HEK293 (cell line): ENCODE measurements around the gene MTCH2.

ENCODE experiments used
- CTCF ChIA-PET: fragments of 350-600 bp; formaldehyde crosslinking; extraction: SDS; loops from one replicate; lab custom pipeline; 2021; ENCODE audit warnings: antibody characterized with exemption; lab: Yijun Ruan, JAX
- POLR2A ChIA-PET: fragments of 300-600 bp; formaldehyde crosslinking; extraction: SDS; loops from one replicate; lab custom pipeline; 2020; ENCODE audit warnings: antibody characterized with exemption, inconsistent platforms; lab: Yijun Ruan, JAX
- H3K27ac ChIP-seq: fragments of 200-500 bp; sonication (Bioruptor generic); 2 replicates; pipeline ENCODE4 v1.5.1; 2014; ENCODE audit warnings: low read depth, low read length, control low read depth, inconsistent platforms; ENCODE audit errors: extremely low read depth
- H3K36me3 ChIP-seq, 2 experiments: fragments of 200-500 bp in 1 of 2; sonication (Bioruptor generic) in 1 of 2; 1 replicate in 1 of 2; 2 replicates in 1 of 2; pipeline ENCODE4 v1.5.1; 2014 to 2017; ENCODE audit warnings: inconsistent platforms in 2 of 2, low read length in 2 of 2; ENCODE audit not compliant: control insufficient read depth in 2 of 2, insufficient read depth in 1 of 2
- H3K4me1 ChIP-seq: fragments of 200-500 bp; sonication (Bioruptor generic); 2 replicates; pipeline ENCODE4 v1.5.1; 2014; ENCODE audit warnings: mild to moderate bottlenecking, low read length, inconsistent platforms; ENCODE audit not compliant: control insufficient read depth, insufficient read depth
- H3K4me3 ChIP-seq: 2 replicates; pipeline ENCODE4 v1.5.1; 2011; ENCODE audit warnings: low read depth, mild to moderate bottlenecking, control low read depth, low read length, moderate library complexity
- H3K9me3 ChIP-seq: fragments of 200-500 bp; sonication (Bioruptor generic); 2 replicates; pipeline ENCODE4 v1.5.1; 2014; ENCODE audit warnings: low read depth, low read length, inconsistent platforms; ENCODE audit not compliant: control insufficient read depth, insufficient read depth
- GLI2 ChIP-seq: fragments of 450-650 bp; formaldehyde crosslinking; IDR thresholded peaks from 2 replicates; pipeline ENCODE4; 2017; ENCODE audit warnings: missing biosample characterization, missing genetic modification characterization, low read depth, borderline replicate concordance
- HOXC10 ChIP-seq: sonication (generic); formaldehyde crosslinking; IDR thresholded peaks from 2 replicates; pipeline ENCODE4 v1.8.1; 2023; ENCODE audit warnings: mild to moderate bottlenecking, missing genetic modification reagents
- KLF10 ChIP-seq: fragments of 450-650 bp; IDR thresholded peaks from 2 replicates; pipeline ENCODE4 v1.5.1; 2018; ENCODE audit warnings: missing biosample characterization, mild to moderate bottlenecking, missing genetic modification characterization
- SCRT1 ChIP-seq: fragments of 450-650 bp; formaldehyde crosslinking; IDR thresholded peaks from 2 replicates; pipeline ENCODE4 v1.5.1; 2016; ENCODE audit warnings: missing biosample characterization, missing genetic modification characterization, borderline replicate concordance
- TCF7L2 ChIP-seq: IDR thresholded peaks from 2 replicates; pipeline ENCODE4 v1.6.1; 2011; ENCODE audit warnings: low read depth, mild to moderate bottlenecking, inconsistent platforms, low read length, moderate library complexity, borderline replicate concordance
- TRIM28 ChIP-seq: IDR thresholded peaks from 2 replicates; pipeline ENCODE4 v1.6.1; 2011; ENCODE audit warnings: low read length, control low read depth, borderline replicate concordance
- ZIC2 ChIP-seq: fragments of 450-650 bp; formaldehyde crosslinking; IDR thresholded peaks from 2 replicates; pipeline ENCODE4 v1.5.1; 2016; ENCODE audit warnings: missing biosample characterization, missing genetic modification characterization
- ZNF155 ChIP-seq: fragments of 450-650 bp; formaldehyde crosslinking; IDR thresholded peaks from 2 replicates; pipeline ENCODE4 v1.5.1; 2016; ENCODE audit warnings: missing biosample characterization, missing genetic modification characterization
- ZNF16 ChIP-seq: fragments of 450-650 bp; formaldehyde crosslinking; IDR thresholded peaks from 2 replicates; pipeline ENCODE4 v1.5.1; 2016; ENCODE audit warnings: low read depth, missing biosample characterization, missing genetic modification characterization
- ZNF19 ChIP-seq: fragments of 450-650 bp; formaldehyde crosslinking; IDR thresholded peaks from 2 replicates; pipeline ENCODE4; 2016; ENCODE audit warnings: missing biosample characterization, missing genetic modification characterization, low read depth
- ZNF211 ChIP-seq: fragments of 450-650 bp; formaldehyde crosslinking; IDR thresholded peaks from 2 replicates; pipeline ENCODE4 v1.5.1; 2016; ENCODE audit warnings: low read depth, missing biosample characterization, missing genetic modification characterization
- ZNF354C ChIP-seq: fragments of 450-650 bp; formaldehyde crosslinking; IDR thresholded peaks from 2 replicates; pipeline ENCODE4 v1.5.1; 2016; ENCODE audit warnings: missing biosample characterization, missing genetic modification characterization, low read depth, borderline replicate concordance
- ZNF426 ChIP-seq: fragments of 450-650 bp; formaldehyde crosslinking; IDR thresholded peaks from 2 replicates; pipeline ENCODE4 v1.5.1; 2017; ENCODE audit warnings: missing biosample characterization, missing genetic modification characterization, mild to moderate bottlenecking, inconsistent platforms, moderate library complexity
- ZNF48 ChIP-seq: fragments of 450-650 bp; formaldehyde crosslinking; IDR thresholded peaks from 2 replicates; pipeline ENCODE4 v1.5.1; 2016; ENCODE audit warnings: missing biosample characterization, missing genetic modification characterization
- ZNF514 ChIP-seq: fragments of 450-650 bp; formaldehyde crosslinking; IDR thresholded peaks from 2 replicates; pipeline ENCODE4 v1.5.1; 2016; ENCODE audit warnings: missing biosample characterization, missing genetic modification characterization
- ZNF670 ChIP-seq: fragments of 450-650 bp; formaldehyde crosslinking; IDR thresholded peaks from 2 replicates; pipeline ENCODE4 v1.5.1; 2016; ENCODE audit warnings: missing biosample characterization, missing genetic modification characterization, low read depth
- ZNF677 ChIP-seq: fragments of 450-650 bp; IDR thresholded peaks from 2 replicates; pipeline ENCODE4 v1.5.0; 2018; ENCODE audit warnings: missing biosample characterization, mild to moderate bottlenecking, missing genetic modification characterization, moderate library complexity
- ZNF791 ChIP-seq: fragments of 450-650 bp; formaldehyde crosslinking; IDR thresholded peaks from 2 replicates; pipeline ENCODE4 v1.5.1; 2016; ENCODE audit warnings: missing biosample characterization, missing genetic modification characterization
- ZSCAN16 ChIP-seq: fragments of 450-650 bp; formaldehyde crosslinking; IDR thresholded peaks from 2 replicates; pipeline ENCODE4 v1.5.1; 2016; ENCODE audit warnings: missing biosample characterization, missing genetic modification characterization
- TF ChIP-seq, protein P1 (sequence below): fragments of 450-650 bp; formaldehyde crosslinking; IDR thresholded peaks from 2 replicates; pipeline ENCODE4 v1.5.1; 2016; ENCODE audit warnings: missing biosample characterization, missing genetic modification characterization
- TF ChIP-seq, protein P2 (sequence below): fragments of 450-650 bp; formaldehyde crosslinking; IDR thresholded peaks from 2 replicates; pipeline ENCODE4 v1.5.1; 2016; ENCODE audit warnings: missing biosample characterization, missing genetic modification characterization
- TF ChIP-seq, protein P3 (sequence below): fragments of 450-650 bp; formaldehyde crosslinking; IDR thresholded peaks from 2 replicates; pipeline ENCODE4 v1.5.1; 2016; ENCODE audit warnings: missing biosample characterization, missing genetic modification characterization

The MTCH2 gene

DNA sequence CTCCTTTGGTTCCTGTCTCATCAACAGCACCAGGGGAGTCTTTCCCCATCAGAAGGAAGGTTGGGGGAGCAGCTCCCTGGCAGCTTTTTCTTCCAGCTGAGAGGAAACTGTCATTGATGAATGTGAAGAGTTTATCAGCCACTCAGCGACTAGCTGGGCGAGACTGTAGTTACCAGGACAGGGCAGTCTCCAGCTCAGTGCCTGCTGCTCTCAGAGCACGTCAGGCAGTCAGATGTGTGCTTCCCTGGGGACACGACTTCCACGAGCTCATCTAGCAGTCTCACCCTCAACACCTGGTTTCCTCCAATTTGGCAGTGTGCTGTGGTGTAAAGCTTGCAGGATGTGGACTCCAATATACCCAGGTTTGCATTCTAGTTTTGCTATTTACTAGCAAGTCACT lies 35.6 kb downstream of the MTCH2 start:
- no peaks in the 10 kb centered on the region for H3K4me1 ChIP-seq
- H3K27ac ChIP-seq: no peak overlapping the region
- peaks cover 0 to 15% of the 10 kb centered on the region in 2 experiments; a peak in 1 of 3 replicates for H3K36me3 ChIP-seq
- ChIA-PET CTCF (interaction anchor here (0.7 to 2.5 kb wide), 2 partner anchors 10 to 395 kb away, joined by 3 to 14 read pairs; no protein-coding TSS in a partner anchor), POLR2A (no interaction called here)
- H3K9me3 ChIP-seq: no peaks in the 10 kb centered on the region
- TF ChIP-seq, protein P1, sequence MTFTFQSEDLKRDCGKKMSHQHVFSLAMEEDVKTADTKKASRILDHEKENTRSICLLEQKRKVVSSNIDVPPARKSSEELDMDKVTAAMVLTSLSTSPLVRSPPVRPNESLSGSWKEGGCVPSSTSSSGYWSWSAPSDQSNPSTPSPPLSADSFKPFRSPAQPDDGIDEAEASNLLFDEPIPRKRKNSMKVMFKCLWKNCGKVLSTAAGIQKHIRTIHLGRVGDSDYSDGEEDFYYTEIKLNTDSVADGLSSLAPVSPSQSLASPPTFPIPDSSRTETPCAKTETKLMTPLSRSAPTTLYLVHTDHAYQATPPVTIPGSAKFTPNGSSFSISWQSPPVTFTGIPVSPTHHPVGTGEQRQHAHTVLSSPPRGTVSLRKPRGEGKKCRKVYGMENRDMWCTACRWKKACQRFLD: no peak
- peak; percentile 39 for TF ChIP-seq ZIC2
- no peak overlapping the region for H3K4me3 ChIP-seq

DNA sequence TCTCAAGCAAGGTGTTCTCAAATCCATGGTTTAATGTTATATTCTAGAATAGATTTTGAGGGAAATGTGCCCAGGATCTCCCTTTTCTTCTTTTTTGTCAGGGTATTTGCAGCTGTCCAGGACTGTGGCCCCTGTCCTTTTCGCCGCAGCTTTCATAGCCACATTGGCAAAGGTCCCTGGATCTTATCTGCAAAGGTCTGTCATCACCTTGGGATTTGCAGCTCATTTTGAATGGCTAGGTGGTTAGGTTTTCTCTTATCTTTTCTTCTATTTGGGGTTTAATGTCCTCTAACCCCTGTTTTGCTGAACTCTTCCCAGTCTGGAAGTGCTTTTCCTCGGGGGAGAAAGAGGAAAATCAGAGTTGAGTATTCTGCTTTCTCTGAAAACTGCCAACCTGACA lies 36.4 kb downstream of the MTCH2 start:
- H3K4me1 ChIP-seq: no peaks in the 10 kb centered on the region
- no peaks in the 10 kb centered on the region for H3K9me3 ChIP-seq
- H3K4me3 ChIP-seq: no peak overlapping the region
- TF ChIP-seq, protein P2, sequence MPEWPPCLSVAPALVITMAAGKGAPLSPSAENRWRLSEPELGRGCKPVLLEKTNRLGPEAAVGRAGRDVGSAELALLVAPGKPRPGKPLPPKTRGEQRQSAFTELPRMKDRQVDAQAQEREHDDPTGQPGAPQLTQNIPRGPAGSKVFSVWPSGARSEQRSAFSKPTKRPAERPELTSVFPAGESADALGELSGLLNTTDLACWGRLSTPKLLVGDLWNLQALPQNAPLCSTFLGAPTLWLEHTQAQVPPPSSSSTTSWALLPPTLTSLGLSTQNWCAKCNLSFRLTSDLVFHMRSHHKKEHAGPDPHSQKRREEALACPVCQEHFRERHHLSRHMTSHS (tag by site-specific recombination): no peak
- no peak for TF ChIP-seq ZNF514
- TF ChIP-seq ZNF670 (tag by site-specific recombination): no peak
- TF ChIP-seq ZNF16 (tag by site-specific recombination): no peak
- no peak for TF ChIP-seq ZSCAN16 (tag by site-specific recombination)
- no peak for TF ChIP-seq ZNF48
- no peak for TF ChIP-seq ZNF426 (tag by site-specific recombination)
- TF ChIP-seq ZNF211: no peak
- no peak for TF ChIP-seq GLI2 (tag by site-specific recombination)
- TF ChIP-seq KLF10 (tag by site-specific recombination): no peak
- no peak for TF ChIP-seq HOXC10 (CRISPR knock-in tag)
- TF ChIP-seq ZNF354C (tag by site-specific recombination): no peak
- TF ChIP-seq ZNF19: no peak
- no peak for TF ChIP-seq SCRT1 (tag by site-specific recombination)
- no peak for TF ChIP-seq TCF7L2
- TF ChIP-seq ZNF155: no peak
- TF ChIP-seq, protein P3, sequence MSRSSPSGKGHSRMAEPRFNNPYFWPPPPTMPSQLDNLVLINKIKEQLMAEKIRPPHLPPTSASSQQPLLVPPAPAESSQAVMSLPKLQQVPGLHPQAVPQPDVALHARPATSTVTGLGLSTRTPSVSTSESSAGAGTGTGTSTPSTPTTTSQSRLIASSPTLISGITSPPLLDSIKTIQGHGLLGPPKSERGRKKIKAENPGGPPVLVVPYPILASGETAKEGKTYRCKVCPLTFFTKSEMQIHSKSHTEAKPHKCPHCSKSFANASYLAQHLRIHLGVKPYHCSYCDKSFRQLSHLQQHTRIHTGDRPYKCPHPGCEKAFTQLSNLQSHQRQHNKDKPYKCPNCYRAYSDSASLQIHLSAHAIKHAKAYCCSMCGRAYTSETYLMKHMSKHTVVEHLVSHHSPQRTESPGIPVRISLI (tag by site-specific recombination): no peak
- no peak for TF ChIP-seq ZNF677 (tag by site-specific recombination)
- TF ChIP-seq, all 188 proteins: peak for 0
- CTCF ChIA-PET: interaction anchor here (0.7 to 2.5 kb wide), 3 partner anchors 11 to 396 kb away, joined by 3 to 14 read pairs (median 6); no protein-coding TSS in a partner anchor
- peaks cover 0 to 7% of the 10 kb centered on the region in 2 experiments; a peak in 1 of 3 replicates for H3K36me3 ChIP-seq
- H3K27ac ChIP-seq: no peak overlapping the region
- POLR2A ChIA-PET: no interaction called here

DNA sequence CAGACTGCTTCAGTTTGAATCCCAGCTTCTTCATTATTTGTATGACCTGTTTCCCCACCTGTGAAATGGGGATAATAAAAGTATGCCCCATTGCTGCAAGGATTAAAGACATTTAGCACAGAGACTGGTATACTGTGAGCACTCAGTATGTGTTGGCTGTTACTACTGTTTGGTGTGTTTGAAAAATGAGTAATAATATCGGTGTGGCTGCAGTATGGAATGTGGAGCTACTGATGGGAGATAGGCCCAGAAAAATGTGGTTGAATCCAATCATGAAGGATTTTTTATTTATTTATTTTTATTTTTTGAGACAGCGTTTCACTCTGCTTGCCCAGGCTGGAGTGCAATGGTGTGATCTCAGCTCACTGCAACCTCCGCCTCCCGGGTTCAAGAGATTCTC lies 39.1 kb downstream of the MTCH2 start:
- no peaks in the 10 kb centered on the region for H3K9me3 ChIP-seq
- no peak overlapping the region for H3K4me3 ChIP-seq
- H3K27ac ChIP-seq: no peak overlapping the region
- ChIA-PET POLR2A (no interaction called here), CTCF (interaction anchor here (0.7 to 1.2 kb wide), 2 partner anchors 24 to 34 kb away, joined by 3 read pairs; no protein-coding TSS in a partner anchor)
- H3K4me1 ChIP-seq: no peaks in the 10 kb centered on the region
- TF ChIP-seq ZNF791 (tag by site-specific recombination) (no peak), TRIM28 (no peak)
- H3K36me3 ChIP-seq: peaks cover 0 to 3% of the 10 kb centered on the region in 2 experiments; a peak in 1 of 3 replicates
